KG1 (cell line): ENCODE measurements around the gene CEACAM16.

Experiments used
- DNase-seq: peaks from one replicate; lab custom pipeline; 2025; lab: John Stamatoyannopoulos, UW

CEACAM16 gene

GRCh38 chr19:44725251-44725650 lies 26.3 kb downstream of the CEACAM16 start:
- no peak for DNase-seq

GRCh38 chr19:44725684-44726083 lies 26.7 kb downstream of the CEACAM16 start:
- DNase-seq: no peak

- no peak for DNase-seq
Measured at GRCh38 chr19:44726465-44726864, 27.5 kb downstream of the CEACAM16 start.

- no peak for DNase-seq
Measured at GRCh38 chr19:44728178-44728577, 29.2 kb downstream of the CEACAM16 start.

- no peak for DNase-seq
Measured at GRCh38 chr19:44729516-44730033, 30.6 kb downstream of the CEACAM16 start.

- no peak for DNase-seq
Measured at GRCh38 chr19:44731081-44731480, 32.1 kb downstream of the CEACAM16 start.

GRCh38 chr19:44731622-44732021 lies 32.7 kb downstream of the CEACAM16 start:
- no peak for DNase-seq

GRCh38 chr19:44732235-44733014 lies 33.5 kb downstream of the CEACAM16 start:
- DNase-seq: no peak

GRCh38 chr19:44734357-44734756 lies 35.4 kb downstream of the CEACAM16 start:
- DNase-seq: no peak

GRCh38 chr19:44735011-44735410 lies 36.1 kb downstream of the CEACAM16 start:
- no peak for DNase-seq

- no peak for DNase-seq
Measured at GRCh38 chr19:44737238-44738071, 38.5 kb downstream of the CEACAM16 start.

- DNase-seq: no peak
Measured at GRCh38 chr19:44738136-44738535, 39.2 kb downstream of the CEACAM16 start.

GRCh38 chr19:44738603-44739558 lies 39.9 kb downstream of the CEACAM16 start:
- no peak for DNase-seq

GRCh38 chr19:44740351-44740824 lies 41.4 kb downstream of the CEACAM16 start:
- peak; percentile 6 for DNase-seq

GRCh38 chr19:44741258-44741731 lies 42.3 kb downstream of the CEACAM16 start:
- DNase-seq: peak; percentile 25

- peak; percentile 48 for DNase-seq
Measured at GRCh38 chr19:44741841-44742329, 42.9 kb downstream of the CEACAM16 start.

GRCh38 chr19:44742330-44743061 lies 43.5 kb downstream of the CEACAM16 start:
- DNase-seq: no peak

GRCh38 chr19:44744871-44745332 lies 46.0 kb downstream of the CEACAM16 start:
- DNase-seq: no peak

- DNase-seq: no peak
Measured at GRCh38 chr19:44745341-44745831, 46.4 kb downstream of the CEACAM16 start.

- no peak for DNase-seq
Measured at GRCh38 chr19:44745887-44746600, 47.1 kb downstream of the CEACAM16 start.
